ENCODE data around the gene C15orf61.
A peak's percentile ranks its signal among the peaks of the same experiment; 100 is the strongest.

Gene C15orf61

GRCh38 chr15:67521029-67521782 lies at the start of gene C15orf61:
C15orf61 (plus strand) TSS chr15:67521131; CDS start chr15:67521249, 118 bp downstream.
- peak; percentile 98 for DNase-seq (ENCODE audit: low spot score)

GRCh38 chr15:67472957-67473356 lies 48.0 kb upstream of the C15orf61 start:
- DNase-seq (ENCODE audit: low spot score) = no peak

GRCh38 chr15:67474405-67475110 lies 46.4 kb upstream of the C15orf61 start:
- DNase-seq (ENCODE audit: low spot score) = no peak

- no peak for DNase-seq (ENCODE audit: low spot score)
Observed at GRCh38 chr15:67479781-67480505, 41.0 kb upstream of the C15orf61 start.

- DNase-seq (ENCODE audit: low spot score) = no peak
Observed at GRCh38 chr15:67480741-67481140, 40.2 kb upstream of the C15orf61 start.

- no peak for DNase-seq (ENCODE audit: low spot score)
Observed at GRCh38 chr15:67481680-67482079, 39.3 kb upstream of the C15orf61 start.

- no peak for DNase-seq (ENCODE audit: low spot score)
Observed at GRCh38 chr15:67495585-67495984, 25.3 kb upstream of the C15orf61 start.

GRCh38 chr15:67501177-67501835 lies 19.6 kb upstream of the C15orf61 start:
- peak; percentile 45 for DNase-seq (ENCODE audit: low spot score)

- DNase-seq (ENCODE audit: low spot score) = no peak
Observed at GRCh38 chr15:67501836-67502461, 19.0 kb upstream of the C15orf61 start.

GRCh38 chr15:67504056-67504455 lies 16.9 kb upstream of the C15orf61 start:
- DNase-seq (ENCODE audit: low spot score) = no peak

- DNase-seq (ENCODE audit: low spot score) = no peak
Observed at GRCh38 chr15:67504796-67505195, 16.1 kb upstream of the C15orf61 start.

GRCh38 chr15:67505675-67506572 lies 15.0 kb upstream of the C15orf61 start:
- no peak for DNase-seq (ENCODE audit: low spot score)

- no peak for DNase-seq (ENCODE audit: low spot score)
Observed at GRCh38 chr15:67506775-67507747, 13.9 kb upstream of the C15orf61 start.

GRCh38 chr15:67508407-67508806 lies 12.5 kb upstream of the C15orf61 start:
- no peak for DNase-seq (ENCODE audit: low spot score)

GRCh38 chr15:67509918-67510317 lies 11.0 kb upstream of the C15orf61 start:
- no peak for DNase-seq (ENCODE audit: low spot score)

- no peak for DNase-seq (ENCODE audit: low spot score)
Observed at GRCh38 chr15:67510597-67511190, 10.2 kb upstream of the C15orf61 start.

GRCh38 chr15:67511606-67512005 lies 9.3 kb upstream of the C15orf61 start:
- no peak for DNase-seq (ENCODE audit: low spot score)

GRCh38 chr15:67512140-67512539 lies 8.8 kb upstream of the C15orf61 start:
- no peak for DNase-seq (ENCODE audit: low spot score)
